Glomerular visceral epithelial cell (primary cell): ENCODE measurements around the gene GALNT18.

Experiments
- DNase-seq: peaks from one replicate; pipeline ENCODE4 v3.0.0-alpha.2; 2016; ENCODE audit errors: extremely low spot score

GALNT18 gene

GRCh38 chr11:11567936-11568650, 53.7 kb downstream of the GALNT18 start:
- no peak for DNase-seq

GRCh38 chr11:11565636-11566035, 56.2 kb downstream of the GALNT18 start:
- no peak for DNase-seq

GRCh38 chr11:11563200-11563975, 58.4 kb downstream of the GALNT18 start:
- DNase-seq, result no peak

- no peak for DNase-seq
These were observed 59.8 kb downstream of the GALNT18 start for GRCh38 chr11:11561991-11562390.

GRCh38 chr11:11558826-11559225, 63.0 kb downstream of the GALNT18 start:
- DNase-seq, result no peak

GRCh38 chr11:11558396-11558795, 63.4 kb downstream of the GALNT18 start:
- DNase-seq, result no peak

- DNase-seq, result no peak
These were observed 66.6 kb downstream of the GALNT18 start for GRCh38 chr11:11555208-11555607.

- DNase-seq, result no peak
These were observed 68.2 kb downstream of the GALNT18 start for GRCh38 chr11:11553573-11553972.

GRCh38 chr11:11552529-11553087, 69.2 kb downstream of the GALNT18 start:
- DNase-seq, result no peak

- DNase-seq, result no peak
These were observed 71.3 kb downstream of the GALNT18 start for GRCh38 chr11:11550534-11550933.

- no peak for DNase-seq
These were observed 76.2 kb downstream of the GALNT18 start for GRCh38 chr11:11545285-11546275.

GRCh38 chr11:11543656-11544055, 78.1 kb downstream of the GALNT18 start:
- DNase-seq, result no peak

GRCh38 chr11:11540157-11540556, 81.6 kb downstream of the GALNT18 start:
- no peak for DNase-seq

- DNase-seq, result no peak
These were observed 83.4 kb downstream of the GALNT18 start for GRCh38 chr11:11538277-11538960.

GRCh38 chr11:11537871-11538270, 83.9 kb downstream of the GALNT18 start:
- DNase-seq, result no peak

GRCh38 chr11:11537372-11537771, 84.4 kb downstream of the GALNT18 start:
- no peak for DNase-seq

GRCh38 chr11:11536650-11537049, 85.2 kb downstream of the GALNT18 start:
- no peak for DNase-seq

GRCh38 chr11:11535611-11536010, 86.2 kb downstream of the GALNT18 start:
- no peak for DNase-seq

- no peak for DNase-seq
These were observed 86.8 kb downstream of the GALNT18 start for GRCh38 chr11:11534981-11535380.

- no peak for DNase-seq
These were observed 88.1 kb downstream of the GALNT18 start for GRCh38 chr11:11533751-11534150.

- DNase-seq, result no peak
These were observed 88.7 kb downstream of the GALNT18 start for GRCh38 chr11:11533057-11533456.
